ENCODE measurements around the gene ZDHHC21.

- TF ChIP-seq, protein P1, sequence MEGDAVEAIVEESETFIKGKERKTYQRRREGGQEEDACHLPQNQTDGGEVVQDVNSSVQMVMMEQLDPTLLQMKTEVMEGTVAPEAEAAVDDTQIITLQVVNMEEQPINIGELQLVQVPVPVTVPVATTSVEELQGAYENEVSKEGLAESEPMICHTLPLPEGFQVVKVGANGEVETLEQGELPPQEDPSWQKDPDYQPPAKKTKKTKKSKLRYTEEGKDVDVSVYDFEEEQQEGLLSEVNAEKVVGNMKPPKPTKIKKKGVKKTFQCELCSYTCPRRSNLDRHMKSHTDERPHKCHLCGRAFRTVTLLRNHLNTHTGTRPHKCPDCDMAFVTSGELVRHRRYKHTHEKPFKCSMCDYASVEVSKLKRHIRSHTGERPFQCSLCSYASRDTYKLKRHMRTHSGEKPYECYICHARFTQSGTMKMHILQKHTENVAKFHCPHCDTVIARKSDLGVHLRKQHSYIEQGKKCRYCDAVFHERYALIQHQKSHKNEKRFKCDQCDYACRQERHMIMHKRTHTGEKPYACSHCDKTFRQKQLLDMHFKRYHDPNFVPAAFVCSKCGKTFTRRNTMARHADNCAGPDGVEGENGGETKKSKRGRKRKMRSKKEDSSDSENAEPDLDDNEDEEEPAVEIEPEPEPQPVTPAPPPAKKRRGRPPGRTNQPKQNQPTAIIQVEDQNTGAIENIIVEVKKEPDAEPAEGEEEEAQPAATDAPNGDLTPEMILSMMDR (IDR thresholded peaks at IDR 0.05), result no peak
- TF ChIP-seq REST (IDR thresholded peaks at IDR 0.05; ENCODE audit: insufficient read depth in 1 of 2, low read depth in 2 of 2, low read length in 1 of 2), result no peak
These were observed 119.1 kb downstream of the ZDHHC21 start for GRCh38 chr9:14574173-14574572.

All from Panc1 (cell line).